HG03520 (cell line): ENCODE results near the gene CAMK4.
"Not testable (repeated sequence)": the region's sequence is repeated elsewhere in the genome, so short reads cannot be mapped to it uniquely, and the experiment has no call there.

Source experiments
- ATAC-seq: cut with Tn5 transposase; IDR thresholded peaks from one replicate; pipeline ENCODE4 v1.9.1; 2021; ENCODE audit warnings: mild to moderate bottlenecking, moderate library complexity; ENCODE audit not compliant: unreplicated experiment

The CAMK4 gene

DNA sequence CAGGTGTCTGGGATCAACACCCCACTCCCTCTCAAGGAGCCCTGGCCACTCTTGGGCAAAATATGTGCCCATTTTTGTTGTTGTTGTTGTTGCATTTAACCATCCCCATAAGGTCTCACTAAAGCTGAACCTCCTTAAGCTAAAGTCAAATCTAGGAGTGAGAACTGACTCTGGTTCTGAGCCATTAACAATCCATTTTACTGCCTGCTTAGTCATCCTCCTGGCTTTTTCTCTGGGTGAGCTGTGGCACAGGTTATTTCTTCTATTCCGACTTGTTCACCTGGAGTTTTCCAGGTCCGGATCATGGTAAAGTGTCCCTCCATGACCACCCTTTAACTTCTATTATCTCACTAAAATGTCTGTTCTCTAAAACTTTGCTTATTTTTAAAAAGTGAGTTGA lies 85.2 kb downstream of the CAMK4 start:
- ATAC-seq, result no peak

DNA sequence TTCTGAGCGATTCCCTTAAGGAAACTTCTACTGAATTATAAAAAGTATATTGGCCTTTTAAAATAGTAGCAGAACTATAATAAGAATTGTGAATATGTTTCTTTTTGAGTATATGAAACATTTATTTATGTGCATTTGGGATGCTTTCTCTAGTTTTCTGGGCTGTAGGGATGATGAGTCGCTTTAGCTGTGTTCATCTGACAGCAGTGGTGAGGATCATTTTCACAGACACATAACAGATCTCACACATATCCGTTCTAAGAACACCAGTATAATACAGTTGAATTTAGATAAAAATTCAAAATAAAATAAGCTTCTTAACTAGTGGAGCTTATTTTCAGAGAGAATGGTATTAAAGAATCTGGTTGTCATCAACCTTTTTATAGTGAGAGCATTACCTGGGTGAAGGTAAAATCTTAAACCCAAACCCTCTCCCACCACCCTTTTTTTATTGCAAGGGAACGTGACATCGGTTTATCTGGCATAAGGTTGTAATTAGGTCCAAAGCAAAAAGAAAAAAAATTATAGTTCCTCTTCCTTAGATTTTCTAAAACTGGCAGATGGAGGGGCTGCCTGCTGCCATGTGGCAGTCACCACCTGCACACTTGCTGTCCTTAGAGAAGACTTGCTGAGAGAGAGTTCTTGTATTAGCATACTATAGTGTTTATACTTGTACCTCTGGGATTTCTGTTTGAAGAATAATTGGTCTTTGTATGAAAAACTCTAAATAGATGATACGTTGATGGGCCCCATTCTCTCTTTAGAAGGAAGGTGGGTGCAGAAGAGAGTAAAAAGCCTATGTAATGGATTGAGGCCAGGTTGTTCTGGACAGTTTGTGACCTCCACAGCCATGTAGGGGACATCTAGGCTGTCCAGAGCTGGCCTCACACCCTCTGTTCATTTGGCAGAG lies 86.8 kb downstream of the CAMK4 start:
- no peak for ATAC-seq

DNA sequence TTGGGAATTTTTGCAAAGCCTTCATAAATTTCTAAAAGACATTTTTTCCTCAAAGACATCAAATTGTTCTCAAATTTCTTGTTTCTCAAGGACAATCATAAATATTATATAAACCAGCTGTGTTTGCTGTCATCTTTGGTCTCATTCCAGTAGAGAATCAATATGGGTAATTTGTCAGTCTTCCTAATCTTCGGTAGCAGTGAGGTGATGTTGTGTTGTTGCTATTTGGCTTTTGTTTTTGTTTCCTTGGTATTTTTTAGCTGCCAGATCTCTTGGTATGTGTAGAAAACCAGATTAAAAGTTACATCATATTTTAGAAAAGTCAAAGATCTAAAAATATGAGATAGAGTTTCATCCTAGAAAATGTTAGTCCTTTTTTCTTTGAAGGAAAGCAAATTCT lies 87.5 kb downstream of the CAMK4 start:
- ATAC-seq, result no peak

DNA sequence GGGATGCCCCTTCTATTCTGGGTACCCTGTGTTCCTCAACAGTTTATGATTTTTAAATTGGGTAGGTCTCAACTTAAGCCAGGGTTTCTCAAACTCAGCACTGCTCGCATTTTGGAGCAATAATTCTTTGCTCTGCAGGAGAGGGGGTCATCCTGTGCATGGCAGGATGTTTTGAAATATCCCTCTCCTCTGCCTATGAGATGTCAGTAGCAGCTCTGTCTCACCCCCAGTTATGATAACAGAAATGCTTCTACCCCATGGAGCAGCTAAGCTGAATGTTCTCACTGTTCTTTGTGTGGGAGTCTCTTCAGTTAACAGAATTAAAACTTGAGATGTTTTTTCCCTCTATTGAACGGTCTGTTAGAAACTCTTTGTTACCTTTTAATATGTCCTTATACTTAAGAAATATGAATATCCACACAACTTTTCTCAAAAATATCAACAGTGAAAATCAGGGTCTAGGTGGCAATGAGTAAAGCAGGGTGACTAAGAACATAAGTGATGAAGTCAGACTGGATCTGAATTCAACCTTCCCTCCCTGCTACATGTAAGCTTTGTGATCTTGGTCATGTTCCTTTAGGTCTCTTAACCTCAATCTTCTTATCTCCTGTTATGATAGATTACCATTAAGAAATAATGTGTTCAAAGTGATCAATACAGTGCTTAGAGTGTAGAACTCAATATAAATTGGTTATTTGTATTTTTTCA lies 89.0 kb downstream of the CAMK4 start:
- no peak for ATAC-seq

DNA sequence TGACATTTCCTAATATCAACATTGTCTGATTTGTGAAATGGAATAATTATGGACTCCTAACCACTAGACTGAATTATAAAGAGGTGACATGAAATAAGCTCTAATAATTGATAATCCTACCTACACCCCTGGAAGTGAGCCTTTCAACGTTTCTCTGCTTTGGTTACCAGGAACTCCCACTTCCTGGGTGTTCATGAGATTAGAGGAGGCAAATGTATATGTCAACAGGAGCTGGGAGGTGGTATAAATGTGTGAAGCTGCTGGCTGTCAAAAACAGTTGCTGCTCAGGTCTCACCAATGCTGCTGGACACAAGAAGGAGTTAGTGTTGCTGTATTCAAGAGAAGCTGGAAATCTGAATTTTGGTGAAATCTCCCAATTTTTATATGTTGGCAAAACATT lies 96.8 kb downstream of the CAMK4 start:
- ATAC-seq, result no peak

DNA sequence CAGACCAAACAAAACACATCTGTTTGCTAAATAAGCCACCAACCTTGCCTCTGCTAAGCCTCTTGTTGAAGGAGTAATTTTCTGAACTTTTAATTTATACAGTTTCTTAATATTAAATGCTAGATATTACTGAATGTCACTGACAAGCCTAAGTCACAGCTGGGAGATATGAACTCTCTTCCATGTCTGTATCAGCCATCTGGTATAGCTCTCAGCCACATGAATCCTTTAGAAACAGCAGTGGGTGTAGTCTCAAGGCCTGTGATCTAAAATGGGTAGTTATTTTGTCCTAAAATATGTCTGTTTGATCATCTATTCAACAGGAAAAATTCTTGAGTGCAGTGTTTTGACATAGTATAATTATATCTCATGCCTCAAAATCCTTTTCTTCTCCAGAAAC lies 97.2 kb downstream of the CAMK4 start:
- no peak for ATAC-seq

DNA sequence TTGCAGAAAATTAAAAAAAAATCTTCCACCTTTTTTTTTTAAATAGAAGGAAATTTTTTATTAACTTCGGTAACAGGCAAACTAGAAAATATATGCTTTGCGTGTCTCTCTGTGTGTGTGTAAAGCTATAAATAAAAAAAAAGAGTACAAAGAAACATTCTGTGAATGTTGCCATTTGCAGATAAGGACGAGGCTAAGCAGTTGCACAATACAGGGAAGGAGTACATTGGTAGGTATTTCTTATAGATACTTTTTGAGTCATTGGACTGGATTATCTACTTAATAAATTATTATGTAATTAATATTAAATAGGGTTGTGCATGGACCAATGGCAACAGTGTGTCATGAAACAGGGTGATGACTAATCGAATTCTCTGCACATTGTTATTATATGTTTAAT lies 102.4 kb downstream of the CAMK4 start:
- no peak for ATAC-seq

DNA sequence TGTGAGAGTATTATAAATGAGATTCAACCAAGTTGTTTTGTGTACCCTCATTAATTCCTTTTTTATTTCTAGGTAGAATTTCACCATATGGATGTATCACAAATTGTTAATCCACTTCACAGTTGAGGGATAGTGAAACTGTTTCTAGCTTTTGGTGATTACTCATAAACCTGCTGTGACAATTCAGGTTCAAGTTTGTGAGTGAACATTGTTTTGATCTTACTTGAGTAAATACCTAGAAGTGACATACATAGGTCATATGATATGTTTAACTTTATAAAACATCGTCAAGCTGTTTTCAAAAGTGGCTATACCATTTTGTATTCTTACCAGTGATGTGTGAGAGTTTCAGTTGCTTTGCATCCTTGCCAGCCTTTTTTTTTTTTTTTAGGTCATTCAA lies 112.9 kb downstream of the CAMK4 start:
- ATAC-seq, result no peak

DNA sequence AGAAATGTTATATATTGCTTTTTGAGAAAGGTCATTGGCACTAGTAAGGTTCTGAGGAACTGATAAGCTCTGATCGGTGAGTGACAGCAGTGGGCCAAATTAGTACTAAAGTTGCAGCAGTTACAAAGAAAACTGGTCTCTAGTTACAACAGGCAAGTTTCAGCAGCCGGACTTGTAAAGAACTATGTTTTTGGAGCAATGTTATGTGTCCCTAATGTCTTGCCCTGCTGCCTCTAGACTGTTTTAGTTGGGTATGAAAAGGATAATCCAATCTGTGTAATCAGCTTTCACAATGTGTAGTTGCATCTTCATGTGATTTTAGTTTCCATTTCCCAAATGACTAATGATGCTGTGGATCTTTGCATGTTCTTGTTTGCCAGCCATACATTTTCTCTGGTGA lies 113.5 kb downstream of the CAMK4 start:
- ATAC-seq, result peak; percentile 81

DNA sequence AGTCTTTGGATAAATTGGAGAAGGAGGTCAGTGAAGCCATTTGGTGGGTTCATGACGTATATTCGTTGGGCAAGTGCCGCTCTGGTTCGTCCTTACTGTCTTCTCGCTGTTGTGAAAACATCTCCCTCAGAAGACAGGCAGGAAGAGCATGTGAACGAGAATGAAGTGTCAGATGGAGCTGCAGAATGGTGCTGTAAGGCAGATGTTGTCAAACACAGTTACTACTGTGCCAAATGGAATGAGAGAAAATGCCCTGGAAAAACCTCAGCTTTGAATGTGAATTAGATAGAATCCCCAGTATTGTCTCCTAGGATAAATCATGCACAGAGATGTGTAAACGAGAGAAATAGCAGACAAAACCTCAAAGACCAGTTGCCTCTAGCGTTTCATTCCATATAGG lies 121.5 kb downstream of the CAMK4 start:
- no peak for ATAC-seq

DNA sequence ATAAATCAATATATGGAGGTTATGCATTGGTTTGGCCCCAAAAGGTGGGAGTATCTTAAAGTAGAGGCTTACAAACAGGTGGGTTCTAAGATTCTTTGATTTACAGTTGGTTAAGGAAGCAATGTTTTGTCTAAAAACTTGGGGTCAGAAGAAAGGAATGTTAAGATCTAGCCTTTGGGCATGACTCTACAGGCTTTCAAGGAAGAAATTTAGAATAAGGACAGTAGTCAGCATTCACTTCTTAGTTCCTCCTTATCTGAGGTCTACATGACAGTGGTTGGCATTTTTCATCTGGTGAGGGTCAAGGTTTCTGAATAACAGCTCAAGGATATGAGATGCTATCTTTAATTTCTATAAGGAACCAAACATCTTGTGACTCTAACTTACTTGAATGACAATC lies 122.8 kb downstream of the CAMK4 start:
- ATAC-seq, result no peak

DNA sequence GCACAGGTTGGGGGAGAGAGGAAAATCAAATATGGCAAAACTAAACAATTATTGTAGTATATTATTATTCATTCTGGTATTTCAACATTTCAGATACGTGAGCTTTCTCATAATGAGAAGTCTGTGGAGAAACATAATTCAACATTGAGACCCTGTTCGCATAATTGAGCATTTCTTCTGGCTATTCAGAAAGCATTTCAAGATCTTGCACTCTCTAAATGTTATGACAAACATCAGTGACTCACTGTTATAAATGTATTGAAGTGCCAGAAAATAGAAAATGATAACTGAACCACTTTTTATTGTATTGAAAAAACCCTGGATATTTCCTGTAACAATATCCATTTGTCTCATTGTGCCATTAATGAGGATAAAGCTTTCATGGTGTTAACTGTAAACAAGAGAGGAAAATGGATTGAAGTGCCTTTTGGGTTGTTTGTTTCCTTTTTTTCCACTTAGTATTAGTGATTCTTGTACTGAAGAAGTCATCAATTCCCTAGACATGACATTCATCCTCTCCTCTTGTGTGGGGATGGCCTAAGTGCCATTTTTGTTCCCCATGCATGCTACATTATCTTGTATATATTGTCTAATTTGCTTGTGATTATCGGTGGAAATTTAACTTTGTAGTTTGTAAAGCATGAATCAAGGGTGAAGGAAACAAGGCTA lies 124.6 kb downstream of the CAMK4 start:
- ATAC-seq, result no peak

DNA sequence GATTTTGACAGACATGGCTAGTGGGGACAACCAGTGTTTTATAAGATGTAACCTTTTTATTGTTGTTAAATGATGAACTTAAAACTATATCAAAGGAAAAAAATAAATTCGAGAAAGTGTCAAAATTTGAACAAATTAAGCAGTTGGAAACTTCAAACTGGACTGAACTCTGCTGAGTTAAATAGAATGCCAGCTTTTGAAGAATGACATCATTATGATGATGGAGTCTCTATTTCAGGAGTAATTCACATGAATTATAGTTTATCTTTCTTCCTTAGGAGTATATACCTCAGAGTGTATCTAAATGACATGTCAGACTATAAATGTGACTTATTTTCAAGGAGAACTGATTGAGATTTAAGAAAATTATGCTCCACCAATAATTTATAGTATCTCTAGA lies 125.2 kb downstream of the CAMK4 start:
- ATAC-seq, result no peak

DNA sequence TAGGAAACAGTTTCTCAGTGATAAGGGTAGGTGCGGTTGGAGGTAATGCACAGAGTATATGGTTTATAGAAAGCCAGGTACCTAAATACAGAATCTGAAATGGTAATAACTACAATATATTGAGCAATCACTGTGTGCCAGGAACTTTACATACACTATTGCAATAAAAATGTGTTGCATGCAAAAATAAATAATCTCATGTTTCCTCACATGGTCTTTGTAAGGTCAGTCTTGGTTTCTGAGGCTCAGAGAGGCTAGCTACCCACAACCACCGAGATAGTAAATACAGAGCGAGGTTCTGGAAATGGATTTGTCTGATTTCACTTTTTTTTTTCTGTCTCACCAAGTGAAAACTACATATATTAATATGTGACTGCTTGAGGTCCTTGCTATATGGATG lies 128.9 kb downstream of the CAMK4 start:
- ATAC-seq, result no peak

DNA sequence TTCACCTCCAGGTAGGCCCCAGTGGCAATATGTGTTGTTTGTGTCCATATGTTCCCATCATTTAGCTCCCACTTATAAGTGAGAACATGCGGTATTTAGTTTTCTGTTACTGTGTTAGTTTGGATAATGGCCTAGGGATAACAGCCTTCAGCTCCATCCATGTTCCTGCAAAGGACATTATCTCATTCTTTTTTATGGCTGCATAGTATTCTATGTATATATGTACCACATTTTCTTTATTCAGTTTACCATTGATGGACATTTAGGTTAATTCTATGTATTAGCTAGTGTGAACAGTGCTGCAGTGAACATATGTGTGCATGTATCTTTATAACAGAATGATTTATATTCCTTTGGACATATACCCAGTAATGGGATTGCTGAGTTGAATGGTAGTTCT lies 134.5 kb downstream of the CAMK4 start:
- not testable (repeated sequence) for ATAC-seq

DNA sequence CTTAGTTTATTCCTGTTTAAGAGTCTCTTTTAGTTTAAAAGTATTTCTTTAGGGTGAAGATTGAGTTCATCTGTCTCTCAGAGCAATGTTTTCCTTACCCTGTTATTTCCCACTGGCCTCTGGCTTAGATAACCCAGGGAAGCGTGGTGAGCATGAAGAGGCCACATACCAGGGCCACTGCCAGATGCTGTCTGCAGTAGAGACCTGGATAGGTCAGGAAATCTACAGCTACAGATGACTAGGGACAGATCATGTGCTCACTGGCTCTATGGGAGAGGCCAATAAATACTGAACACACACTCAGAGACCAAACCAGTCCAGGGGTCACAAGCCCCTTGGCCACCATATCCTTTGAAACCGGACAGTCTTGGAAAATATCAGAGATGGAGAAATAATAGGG lies 136.0 kb downstream of the CAMK4 start:
- no peak for ATAC-seq

DNA sequence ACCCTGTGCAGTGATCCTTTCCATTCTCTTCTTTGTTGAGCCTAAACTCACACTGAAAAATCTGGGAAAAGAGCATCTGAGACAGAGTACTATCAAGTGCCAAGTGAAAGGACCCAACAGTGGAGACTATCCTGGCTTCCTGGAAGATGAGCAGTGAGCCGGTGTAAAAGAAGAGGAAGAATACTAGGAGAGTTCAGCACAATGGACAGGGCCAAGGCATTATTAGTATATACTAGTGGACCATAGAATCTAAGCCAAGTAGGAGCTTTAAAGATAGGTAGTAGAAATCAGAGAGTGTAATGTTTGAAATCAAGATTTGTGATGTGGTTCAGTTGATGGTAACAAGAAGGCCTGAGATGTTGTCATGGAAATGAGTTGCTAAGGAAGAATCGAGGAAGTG lies 140.8 kb downstream of the CAMK4 start:
- no peak for ATAC-seq

DNA sequence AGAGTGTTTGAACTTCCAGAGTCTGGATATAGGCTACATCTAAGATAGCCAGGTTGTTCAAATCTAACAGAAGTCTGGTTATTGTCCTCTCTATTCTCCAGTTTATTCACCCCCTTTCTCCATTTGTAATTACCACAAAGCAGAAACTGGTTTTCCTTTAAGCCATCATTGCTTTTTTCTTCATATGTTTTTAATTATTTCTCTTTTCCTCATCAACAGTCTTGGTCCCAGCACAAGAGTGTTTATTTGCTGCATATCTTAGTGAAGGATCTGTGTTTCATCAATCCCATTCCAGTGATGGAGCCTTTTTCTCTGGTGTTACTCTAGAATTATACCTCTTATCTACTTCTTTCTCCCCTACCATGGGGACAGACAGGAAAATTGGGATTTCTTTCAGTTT lies 142.2 kb downstream of the CAMK4 start:
- no peak for ATAC-seq

DNA sequence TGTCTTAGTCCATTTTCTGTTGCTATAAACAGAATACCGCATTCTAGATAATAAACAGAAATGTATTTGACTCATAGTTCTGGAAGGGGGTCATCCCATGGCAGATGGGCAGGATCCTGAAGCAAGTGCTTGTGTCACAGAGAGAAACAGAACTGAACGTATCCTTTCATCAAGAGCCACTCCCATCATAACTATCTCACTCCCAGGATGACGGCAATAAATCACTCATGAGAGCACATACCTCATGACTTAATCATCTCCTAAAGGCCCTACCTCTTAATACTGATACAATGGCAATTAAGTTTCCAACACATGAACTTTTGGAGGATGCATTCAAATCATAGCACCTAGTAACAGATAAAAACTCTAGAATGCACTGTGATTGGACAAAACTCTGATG lies 142.9 kb downstream of the CAMK4 start:
- ATAC-seq, result no peak

DNA sequence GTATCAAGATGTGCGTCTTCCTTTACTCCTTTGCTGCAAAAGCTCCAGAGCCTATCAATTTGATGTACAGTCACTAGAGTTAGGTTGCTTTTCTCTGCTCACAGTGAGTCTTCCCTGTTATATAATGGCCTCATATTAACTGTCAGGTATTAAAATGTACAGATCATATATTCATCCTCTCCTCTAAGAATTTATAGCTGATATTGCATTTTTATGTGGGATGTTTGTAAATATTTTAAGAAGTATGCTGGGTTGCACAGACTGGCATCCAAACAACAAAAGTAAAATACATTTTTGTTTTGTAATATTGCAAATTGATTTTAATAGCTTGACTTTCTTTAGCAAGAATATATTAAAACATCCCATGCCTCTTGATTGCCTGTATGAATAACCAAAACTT lies 148.6 kb downstream of the CAMK4 start:
- no peak for ATAC-seq

DNA sequence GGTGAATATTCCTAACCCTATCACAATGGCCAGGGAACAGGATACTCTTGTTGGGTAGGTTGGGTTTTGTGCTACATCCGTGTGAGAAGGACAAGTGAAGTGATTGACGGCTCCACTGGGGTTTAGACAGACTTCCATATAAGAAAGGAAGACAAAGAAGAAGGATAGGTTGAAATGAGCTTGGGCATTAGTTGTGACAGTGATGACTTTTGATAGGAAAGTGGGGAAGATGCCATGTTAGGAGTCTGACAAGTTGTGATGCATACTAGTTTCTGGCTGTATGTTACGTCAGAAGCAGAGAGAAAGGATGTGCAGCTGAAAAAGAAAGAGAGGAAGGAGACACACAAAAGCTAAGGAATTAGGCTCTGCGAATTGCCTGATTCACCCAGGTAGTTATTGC lies 150.2 kb downstream of the CAMK4 start:
- no peak for ATAC-seq

DNA sequence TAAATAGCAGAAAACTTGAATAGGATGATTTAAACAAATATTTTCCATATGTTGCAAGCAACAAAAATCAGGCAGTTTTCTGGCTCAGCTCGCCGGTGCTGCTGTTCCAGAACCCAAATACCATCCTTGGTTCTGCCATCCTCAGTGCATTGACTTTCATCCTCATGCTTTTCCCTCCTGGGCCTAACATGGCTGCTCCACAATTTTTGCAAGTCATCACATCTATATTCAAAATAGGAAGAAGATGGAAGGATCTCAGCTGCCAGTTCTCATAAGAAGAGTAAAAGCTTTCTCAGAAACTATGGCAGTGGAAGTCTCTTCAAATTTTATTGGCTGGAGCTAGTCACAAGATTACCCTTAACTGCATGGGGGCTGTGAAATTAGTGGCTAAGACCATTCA lies 151.5 kb downstream of the CAMK4 start:
- no peak for ATAC-seq
